Brain microvascular endothelial cell (primary cell): Measurements from ENCODE around the gene LAMB3.

Experiments
- DNase-seq: peaks from one replicate; pipeline ENCODE4 v3.0.0-alpha.2; 2020
- H3K27ac ChIP-seq: fragments of 250-450 bp; sonication (Bioruptor Pico); 2 replicates; pipeline ENCODE4 v1.5.1; 2020; ENCODE audit warnings: mild to moderate bottlenecking, moderate library complexity
- H3K27me3 ChIP-seq: fragments of 250-450 bp; sonication (Bioruptor Pico); replicated peaks from 2 replicates; pipeline ENCODE4 v1.5.1; 2020; ENCODE audit warnings: mild to moderate bottlenecking
- H3K36me3 ChIP-seq: fragments of 250-450 bp; sonication (Bioruptor Pico); replicated peaks from 2 replicates; pipeline ENCODE4 v1.5.1; 2020; ENCODE audit warnings: mild to moderate bottlenecking
- H3K4me3 ChIP-seq: 2 replicates; pipeline ENCODE4 v1.5.1; 2011; ENCODE audit warnings: low read depth, mild to moderate bottlenecking, control low read depth, low read length, moderate library complexity
- CTCF ChIP-seq: IDR thresholded peaks from 2 replicates; pipeline ENCODE4 v1.5.1; 2011; ENCODE audit warnings: low read depth, mild to moderate bottlenecking, moderate library complexity, low read length, control low read depth, inconsistent platforms; ENCODE audit errors: missing control alignments
- in situ Hi-C: cut with HindIII; loops from 2 replicates; pipeline ENCODE4 v1.10.0; 2017; ENCODE audit warnings: low sequenced_read_pairs, low pct_ligation_motif_present

LAMB3 gene

GRCh38 chr1:209587789-209588188 is 64.4 kb downstream of the LAMB3 start:
- no peak for DNase-seq
- Histone ChIP-seq H3K27me3 (peaks cover 27% of the 10 kb centered on the region), H3K36me3 (no peaks in the 10 kb centered on the region), H3K4me3 (no peak overlapping the region), H3K27ac (no peak overlapping the region)
- TF ChIP-seq CTCF = no peak
- in situ Hi-C loops = loop anchor here (25.0 kb wide), 1 partner anchor 100 kb away; the partner anchor contains the start of gene G0S2

GRCh38 chr1:209586221-209586740 is 65.9 kb downstream of the LAMB3 start:
- in situ Hi-C loops = loop anchor here (25.0 kb wide), 1 partner anchor 101 kb away; the partner anchor contains the start of gene G0S2
- H3K27ac ChIP-seq = no peak overlapping the region
- no peak for TF ChIP-seq CTCF
- H3K27me3 ChIP-seq = peaks cover 27% of the 10 kb centered on the region
- no peak for DNase-seq
- no peak overlapping the region for H3K4me3 ChIP-seq
- no peaks in the 10 kb centered on the region for H3K36me3 ChIP-seq

GRCh38 chr1:209585672-209586071 is 66.6 kb downstream of the LAMB3 start:
- Histone ChIP-seq H3K27me3 (peaks cover 27% of the 10 kb centered on the region), H3K27ac (no peak overlapping the region), H3K36me3 (no peaks in the 10 kb centered on the region), H3K4me3 (no peak overlapping the region)
- in situ Hi-C loops = loop anchor here (25.0 kb wide), 1 partner anchor 102 kb away; the partner anchor contains the start of gene G0S2
- peak; percentile 1 for TF ChIP-seq CTCF
- no peak for DNase-seq

GRCh38 chr1:209585197-209585596 is 67.0 kb downstream of the LAMB3 start:
- Histone ChIP-seq H3K27me3 (peaks cover 27% of the 10 kb centered on the region), H3K36me3 (no peaks in the 10 kb centered on the region), H3K4me3 (no peak overlapping the region), H3K27ac (no peak overlapping the region)
- in situ Hi-C loops = loop anchor here (25.0 kb wide), 1 partner anchor 102 kb away; the partner anchor contains the start of gene G0S2
- DNase-seq = no peak
- no peak for TF ChIP-seq CTCF

GRCh38 chr1:209584231-209584672 is 68.0 kb downstream of the LAMB3 start:
- H3K27me3 ChIP-seq = peaks cover 27% of the 10 kb centered on the region
- in situ Hi-C loops = loop anchor here (25.0 kb wide), 1 partner anchor 103 kb away; the partner anchor contains the start of gene G0S2

More at GRCh38 chr1:209584231-209584672, 68.0 kb downstream of the LAMB3 start:
- no peak for TF ChIP-seq CTCF
- H3K4me3 ChIP-seq = peak overlapping the region; percentile 5
- H3K27ac ChIP-seq = no peak overlapping the region
- DNase-seq = no peak
- no peaks in the 10 kb centered on the region for H3K36me3 ChIP-seq
